GM19397 (cell line): ENCODE results near the gene ELMO1.

Source experiments
- ATAC-seq: cut with Tn5 transposase; IDR thresholded peaks from one replicate; pipeline ENCODE4 v1.9.1; 2021; ENCODE audit warnings: mild to moderate bottlenecking, moderate library complexity; ENCODE audit not compliant: unreplicated experiment

Gene ELMO1

GRCh38 chr7:36870625-36871354 is 577.9 kb downstream of the ELMO1 start:
- ATAC-seq, result no peak

GRCh38 chr7:36868727-36869411 is 579.8 kb downstream of the ELMO1 start:
- ATAC-seq, result no peak

GRCh38 chr7:36865019-36865418 is 583.6 kb downstream of the ELMO1 start:
- ATAC-seq, result no peak

GRCh38 chr7:36863901-36864701 is 584.6 kb downstream of the ELMO1 start:
- ATAC-seq, result no peak

- ATAC-seq, result no peak
Observed at GRCh38 chr7:36862771-36863261, 585.8 kb downstream of the ELMO1 start.

GRCh38 chr7:36861656-36862055 is 587.0 kb downstream of the ELMO1 start:
- no peak for ATAC-seq

- ATAC-seq, result no peak
Observed at GRCh38 chr7:36860681-36861080, 588.0 kb downstream of the ELMO1 start.

- ATAC-seq, result no peak
Observed at GRCh38 chr7:36855330-36855729, 593.3 kb downstream of the ELMO1 start.

GRCh38 chr7:36854652-36855051 is 594.0 kb downstream of the ELMO1 start:
- no peak for ATAC-seq

GRCh38 chr7:36852931-36853330 is 595.7 kb downstream of the ELMO1 start:
- no peak for ATAC-seq

- ATAC-seq, result no peak
Observed at GRCh38 chr7:36852017-36852416, 596.6 kb downstream of the ELMO1 start.

GRCh38 chr7:36851382-36851781 is 597.3 kb downstream of the ELMO1 start:
- no peak for ATAC-seq

- ATAC-seq, result no peak
Observed at GRCh38 chr7:36847946-36848345, 600.7 kb downstream of the ELMO1 start.

GRCh38 chr7:36844374-36844773 is 604.3 kb downstream of the ELMO1 start:
- ATAC-seq, result no peak

GRCh38 chr7:36840904-36841303 is 607.8 kb downstream of the ELMO1 start:
- no peak for ATAC-seq

- ATAC-seq, result no peak
Observed at GRCh38 chr7:36838616-36839225, 609.9 kb downstream of the ELMO1 start.

GRCh38 chr7:36831049-36831448 is 617.6 kb downstream of the ELMO1 start:
- ATAC-seq, result no peak

- ATAC-seq, result no peak
Observed at GRCh38 chr7:36827726-36828703, 620.6 kb downstream of the ELMO1 start.

- ATAC-seq, result no peak
Observed at GRCh38 chr7:36825501-36825900, 623.2 kb downstream of the ELMO1 start.

- ATAC-seq, result no peak
Observed at GRCh38 chr7:36823353-36823752, 625.3 kb downstream of the ELMO1 start.
